ENCODE results near the gene IAH1.

Gene IAH1

GRCh38 chr2:9466147-9466683 lies 8.1 kb upstream of the IAH1 start:
- ChIA-PET POLR2A (no interaction called here), CTCF (no interaction called here)
- Histone ChIP-seq H3K36me3 (ENCODE audit: control insufficient read depth in 2 of 2, insufficient read depth in 1 of 2, low read length in 2 of 2) (peaks cover 22 to 76% of the 10 kb centered on the region in 2 experiments), H3K27ac (ENCODE audit: extremely low read depth, low read depth, low read length) (no peak overlapping the region), H3K4me1 (ENCODE audit: control insufficient read depth, insufficient read depth, low read length) (no peaks in the 10 kb centered on the region), H3K9me3 (ENCODE audit: control insufficient read depth, insufficient read depth, low read depth, low read length) (no peaks in the 10 kb centered on the region), H3K4me3 (ENCODE audit: low read depth, low read length) (no peak overlapping the region)
- TF ChIP-seq ZNF211 (tag by site-specific recombination; IDR thresholded peaks at IDR 0.05; ENCODE audit: low read depth): no peak
- TF ChIP-seq, protein P1, sequence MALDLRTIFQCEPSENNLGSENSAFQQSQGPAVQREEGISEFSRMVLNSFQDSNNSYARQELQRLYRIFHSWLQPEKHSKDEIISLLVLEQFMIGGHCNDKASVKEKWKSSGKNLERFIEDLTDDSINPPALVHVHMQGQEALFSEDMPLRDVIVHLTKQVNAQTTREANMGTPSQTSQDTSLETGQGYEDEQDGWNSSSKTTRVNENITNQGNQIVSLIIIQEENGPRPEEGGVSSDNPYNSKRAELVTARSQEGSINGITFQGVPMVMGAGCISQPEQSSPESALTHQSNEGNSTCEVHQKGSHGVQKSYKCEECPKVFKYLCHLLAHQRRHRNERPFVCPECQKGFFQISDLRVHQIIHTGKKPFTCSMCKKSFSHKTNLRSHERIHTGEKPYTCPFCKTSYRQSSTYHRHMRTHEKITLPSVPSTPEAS (tag by site-specific recombination; IDR thresholded peaks at IDR 0.05): peak; percentile 66; the same call in 1 of the 2 replicates

GRCh38 chr2:9467687-9468086 lies 6.7 kb upstream of the IAH1 start:
- ChIA-PET CTCF (no interaction called here), POLR2A (interaction anchor here (0.8 kb wide), 1 partner anchor 166 kb away, joined by 5 read pairs; no protein-coding TSS in a partner anchor)
- Histone ChIP-seq H3K36me3 (ENCODE audit: control insufficient read depth in 2 of 2, insufficient read depth in 1 of 2, low read length in 2 of 2) (peaks cover 18 to 76% of the 10 kb centered on the region in 2 experiments), H3K4me1 (ENCODE audit: control insufficient read depth, insufficient read depth, low read length) (no peaks in the 10 kb centered on the region), H3K4me3 (ENCODE audit: low read depth, low read length) (no peak overlapping the region), H3K27ac (ENCODE audit: extremely low read depth, low read depth, low read length) (no peak overlapping the region), H3K9me3 (ENCODE audit: control insufficient read depth, insufficient read depth, low read depth, low read length) (no peaks in the 10 kb centered on the region)
- TF ChIP-seq ZNF202 (tag by site-specific recombination; IDR thresholded peaks at IDR 0.05; ENCODE audit: borderline replicate concordance) (no peak), BCL11A (tag by site-specific recombination; IDR thresholded peaks at IDR 0.05; ENCODE audit: low read depth) (no peak), ZBTB8A (tag by site-specific recombination; IDR thresholded peaks at IDR 0.05) (no peak), ZNF48 (tag by site-specific recombination; IDR thresholded peaks at IDR 0.05) (no peak), ELK4 (IDR thresholded peaks at IDR 0.05; ENCODE audit: borderline replicate concordance, low read depth, low read length) (no peak), KLF9 (tag by site-specific recombination; IDR thresholded peaks at IDR 0.05; ENCODE audit: low read depth) (no peak), ZNF664 (tag by site-specific recombination; IDR thresholded peaks at IDR 0.05) (no peak), HOXA7 (CRISPR knock-in tag; IDR thresholded peaks at IDR 0.05; ENCODE audit: borderline replicate concordance) (no peak), ZNF626 (tag by site-specific recombination; IDR thresholded peaks at IDR 0.05) (no peak), CTCF (tag by site-specific recombination; IDR thresholded peaks at IDR 0.05) (no peak), ZNF335 (tag by site-specific recombination; conservative IDR thresholded peaks at IDR 0.05) (no peak), ZNF114 (tag by site-specific recombination; IDR thresholded peaks at IDR 0.05) (no peak), ZBTB49 (tag by site-specific recombination; IDR thresholded peaks at IDR 0.05; ENCODE audit: low read depth) (no peak), ZNF610 (tag by site-specific recombination; IDR thresholded peaks at IDR 0.05; ENCODE audit: borderline replicate concordance) (no peak), ZNF138 (tag by site-specific recombination; IDR thresholded peaks at IDR 0.05; ENCODE audit: borderline replicate concordance) (no peak), ZNF423 (tag by site-specific recombination; IDR thresholded peaks at IDR 0.05) (no peak), ZNF416 (tag by site-specific recombination; IDR thresholded peaks at IDR 0.05) (no peak)
- TF ChIP-seq, protein P2, sequence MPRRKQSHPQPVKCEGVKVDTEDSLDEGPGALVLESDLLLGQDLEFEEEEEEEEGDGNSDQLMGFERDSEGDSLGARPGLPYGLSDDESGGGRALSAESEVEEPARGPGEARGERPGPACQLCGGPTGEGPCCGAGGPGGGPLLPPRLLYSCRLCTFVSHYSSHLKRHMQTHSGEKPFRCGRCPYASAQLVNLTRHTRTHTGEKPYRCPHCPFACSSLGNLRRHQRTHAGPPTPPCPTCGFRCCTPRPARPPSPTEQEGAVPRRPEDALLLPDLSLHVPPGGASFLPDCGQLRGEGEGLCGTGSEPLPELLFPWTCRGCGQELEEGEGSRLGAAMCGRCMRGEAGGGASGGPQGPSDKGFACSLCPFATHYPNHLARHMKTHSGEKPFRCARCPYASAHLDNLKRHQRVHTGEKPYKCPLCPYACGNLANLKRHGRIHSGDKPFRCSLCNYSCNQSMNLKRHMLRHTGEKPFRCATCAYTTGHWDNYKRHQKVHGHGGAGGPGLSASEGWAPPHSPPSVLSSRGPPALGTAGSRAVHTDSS (tag by site-specific recombination; IDR thresholded peaks at IDR 0.05): no peak
- TF ChIP-seq, protein P3, sequence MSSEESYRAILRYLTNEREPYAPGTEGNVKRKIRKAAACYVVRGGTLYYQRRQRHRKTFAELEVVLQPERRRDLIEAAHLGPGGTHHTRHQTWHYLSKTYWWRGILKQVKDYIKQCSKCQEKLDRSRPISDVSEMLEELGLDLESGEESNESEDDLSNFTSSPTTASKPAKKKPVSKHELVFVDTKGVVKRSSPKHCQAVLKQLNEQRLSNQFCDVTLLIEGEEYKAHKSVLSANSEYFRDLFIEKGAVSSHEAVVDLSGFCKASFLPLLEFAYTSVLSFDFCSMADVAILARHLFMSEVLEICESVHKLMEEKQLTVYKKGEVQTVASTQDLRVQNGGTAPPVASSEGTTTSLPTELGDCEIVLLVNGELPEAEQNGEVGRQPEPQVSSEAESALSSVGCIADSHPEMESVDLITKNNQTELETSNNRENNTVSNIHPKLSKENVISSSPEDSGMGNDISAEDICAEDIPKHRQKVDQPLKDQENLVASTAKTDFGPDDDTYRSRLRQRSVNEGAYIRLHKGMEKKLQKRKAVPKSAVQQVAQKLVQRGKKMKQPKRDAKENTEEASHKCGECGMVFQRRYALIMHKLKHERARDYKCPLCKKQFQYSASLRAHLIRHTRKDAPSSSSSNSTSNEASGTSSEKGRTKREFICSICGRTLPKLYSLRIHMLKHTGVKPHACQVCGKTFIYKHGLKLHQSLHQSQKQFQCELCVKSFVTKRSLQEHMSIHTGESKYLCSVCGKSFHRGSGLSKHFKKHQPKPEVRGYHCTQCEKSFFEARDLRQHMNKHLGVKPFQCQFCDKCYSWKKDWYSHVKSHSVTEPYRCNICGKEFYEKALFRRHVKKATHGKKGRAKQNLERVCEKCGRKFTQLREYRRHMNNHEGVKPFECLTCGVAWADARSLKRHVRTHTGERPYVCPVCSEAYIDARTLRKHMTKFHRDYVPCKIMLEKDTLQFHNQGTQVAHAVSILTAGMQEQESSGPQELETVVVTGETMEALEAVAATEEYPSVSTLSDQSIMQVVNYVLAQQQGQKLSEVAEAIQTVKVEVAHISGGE (tag by site-specific recombination; conservative IDR thresholded peaks at IDR 0.05; ENCODE audit: low read depth): no peak

All from HEK293 (cell line).